Gastrocnemius medialis (tissue), 4 donors: Measurements from ENCODE around the gene TAS2R30.

Experiments
- POLR2A ChIP-seq, 2 donors: fragments of 450-650 bp; IDR thresholded peaks; one replicate each; pipeline ENCODE4 v1.6.1; 2017; ENCODE audit warnings: antibody characterized with exemption in 2 of 2, mild to moderate bottlenecking in 2 of 2, moderate library complexity in 2 of 2
- TF ChIP-seq, protein P1 (sequence below), 5 experiments: fragments of 450-650 bp in 3 of 5; fragments of 200-600 bp in 2 of 5; sonication (generic) in 2 of 5; IDR thresholded peaks in 4 of 5; conservative IDR thresholded peaks in 1 of 5; 1 replicate in 4 of 5; 2 replicates in 1 of 5; pipeline ENCODE4 v1.5.1; 2016 to 2019; ENCODE audit warnings: antibody characterized with exemption in 5 of 5, mild to moderate bottlenecking in 3 of 5, moderate library complexity in 3 of 5

DNA sequence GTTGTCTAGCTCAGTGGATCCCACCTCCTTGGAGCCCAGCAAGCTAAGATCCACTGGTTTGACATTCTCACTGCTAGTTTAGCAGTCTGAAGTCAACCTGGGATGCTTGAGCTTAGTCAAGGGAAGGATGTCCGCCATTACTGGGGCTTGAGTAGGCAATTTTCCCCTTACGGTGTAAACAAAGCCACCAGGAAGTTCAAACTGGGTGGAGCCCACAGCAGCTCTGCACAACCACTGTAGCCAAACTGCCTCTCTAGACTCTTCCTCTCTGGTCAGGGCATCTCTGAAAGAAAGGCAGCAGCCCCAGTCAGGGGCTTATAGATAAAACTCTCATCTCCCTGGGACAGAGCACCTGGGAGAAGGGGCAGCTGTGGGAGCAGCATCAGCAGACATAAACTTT, 25.6 kb downstream of the TAS2R30 start:
- TF ChIP-seq, protein P1, sequence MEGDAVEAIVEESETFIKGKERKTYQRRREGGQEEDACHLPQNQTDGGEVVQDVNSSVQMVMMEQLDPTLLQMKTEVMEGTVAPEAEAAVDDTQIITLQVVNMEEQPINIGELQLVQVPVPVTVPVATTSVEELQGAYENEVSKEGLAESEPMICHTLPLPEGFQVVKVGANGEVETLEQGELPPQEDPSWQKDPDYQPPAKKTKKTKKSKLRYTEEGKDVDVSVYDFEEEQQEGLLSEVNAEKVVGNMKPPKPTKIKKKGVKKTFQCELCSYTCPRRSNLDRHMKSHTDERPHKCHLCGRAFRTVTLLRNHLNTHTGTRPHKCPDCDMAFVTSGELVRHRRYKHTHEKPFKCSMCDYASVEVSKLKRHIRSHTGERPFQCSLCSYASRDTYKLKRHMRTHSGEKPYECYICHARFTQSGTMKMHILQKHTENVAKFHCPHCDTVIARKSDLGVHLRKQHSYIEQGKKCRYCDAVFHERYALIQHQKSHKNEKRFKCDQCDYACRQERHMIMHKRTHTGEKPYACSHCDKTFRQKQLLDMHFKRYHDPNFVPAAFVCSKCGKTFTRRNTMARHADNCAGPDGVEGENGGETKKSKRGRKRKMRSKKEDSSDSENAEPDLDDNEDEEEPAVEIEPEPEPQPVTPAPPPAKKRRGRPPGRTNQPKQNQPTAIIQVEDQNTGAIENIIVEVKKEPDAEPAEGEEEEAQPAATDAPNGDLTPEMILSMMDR (IDR thresholded peaks at IDR 0.05 in 4 of 5, conservative IDR thresholded peaks at IDR 0.05 in 1 of 5), result no peak
- no peak for TF ChIP-seq POLR2A (IDR thresholded peaks at IDR 0.05)
